CD14-positive monocyte (primary cell): ENCODE results near the gene AGAP1. TPM values are rescaled to one million over a fixed set of nuclear protein-coding genes. Genes with fewer than 3 reads are reported as not detected.

Source experiments
- DNase-seq, 3 donors: peaks; one replicate each; pipeline ENCODE4 v3.0.0-alpha.2; 2011 to 2022
- H2AFZ ChIP-seq: 2 replicates; pipeline ENCODE4 v1.6.0; 2012; ENCODE audit warnings: mild to moderate bottlenecking, low read depth, low read length, inconsistent platforms; ENCODE audit not compliant: insufficient read depth, poor library complexity, severe bottlenecking
- H3K27ac ChIP-seq, 2 donors: 1 replicate in 1 of 2; 2 replicates in 1 of 2; pipeline ENCODE4 v1.5.1; 2012 to 2013; ENCODE audit warnings: low read length in 2 of 2, control low read depth in 1 of 2, inconsistent platforms in 1 of 2, low read depth in 1 of 2, mild to moderate bottlenecking in 1 of 2
- H3K27me3 ChIP-seq, 2 donors: one replicate each; pipeline versions ENCODE4 v1.6.0 to v1.6.1; 2011 to 2013; ENCODE audit warnings: low read length in 2 of 2; ENCODE audit not compliant: control insufficient read depth in 2 of 2, insufficient read depth in 2 of 2
- H3K36me3 ChIP-seq, 2 donors: replicated peaks in 1 of 2; 1 replicate in 1 of 2; 2 replicates in 1 of 2; pipeline versions ENCODE4 v1.5.1 to v1.6.1; 2012 to 2013; ENCODE audit warnings: low read length in 2 of 2, control low read depth in 1 of 2, inconsistent platforms in 1 of 2, mild to moderate bottlenecking in 1 of 2; ENCODE audit not compliant: insufficient read depth in 2 of 2, control insufficient read depth in 1 of 2
- H3K4me1 ChIP-seq, 2 donors: 1 replicate in 1 of 2; 2 replicates in 1 of 2; pipeline versions ENCODE4 v1.5.1 to v1.6.1; 2012 to 2013; ENCODE audit warnings: low read length in 2 of 2, control low read depth in 1 of 2, inconsistent platforms in 1 of 2, mild to moderate bottlenecking in 1 of 2, moderate library complexity in 1 of 2; ENCODE audit not compliant: insufficient read depth in 2 of 2, control insufficient read depth in 1 of 2
- H3K4me2 ChIP-seq: replicated peaks from 2 replicates; pipeline ENCODE3; 2012; ENCODE audit warnings: low read length, moderate library complexity, mild to moderate bottlenecking; ENCODE audit not compliant: poor library complexity, severe bottlenecking; ENCODE audit errors: extremely low read depth
- H3K4me3 ChIP-seq, 3 experiments: fragments of 200-600 bp in 1 of 3; sonication (generic) in 1 of 3; replicated peaks in 1 of 3; 1 replicate in 2 of 3; 2 replicates in 1 of 3; pipeline ENCODE4 v1.5.1; 2011 to 2013; ENCODE audit warnings: low read length in 3 of 3, mild to moderate bottlenecking in 3 of 3, control low read depth in 2 of 3, low read depth in 2 of 3, inconsistent platforms in 1 of 3, moderate library complexity in 1 of 3
- H3K79me2 ChIP-seq: 2 replicates; pipeline ENCODE4 v1.6.0; 2012; ENCODE audit warnings: mild to moderate bottlenecking, control low read depth, inconsistent platforms, low read length, moderate library complexity; ENCODE audit not compliant: insufficient read depth
- H3K9ac ChIP-seq: 2 replicates; pipeline ENCODE4 v1.6.0; 2017; ENCODE audit warnings: low read length, mild to moderate bottlenecking; ENCODE audit not compliant: insufficient read depth, poor library complexity, severe bottlenecking
- H3K9me3 ChIP-seq, 2 donors: replicated peaks in 1 of 2; 1 replicate in 1 of 2; 2 replicates in 1 of 2; pipeline versions ENCODE4 v1.5.1 to v1.6.1; 2012 to 2013; ENCODE audit warnings: low read length in 2 of 2, control low read depth in 1 of 2; ENCODE audit not compliant: control insufficient read depth in 1 of 2, insufficient read depth in 1 of 2
- H4K20me1 ChIP-seq: 2 replicates; pipeline ENCODE4 v1.6.0; 2012; ENCODE audit warnings: mild to moderate bottlenecking, low read length, control low read depth, moderate library complexity; ENCODE audit not compliant: insufficient read depth
- H3K27ac Mint-ChIP-seq, 7 donors: one replicate each; pipeline ENCODE4 v1.8.0; 2020; ENCODE audit warnings: mild to moderate bottlenecking in 7 of 7, mixed read lengths in 7 of 7, moderate library complexity in 6 of 7, inconsistent platforms in 2 of 7
- H3K27me3 Mint-ChIP-seq, 3 donors: one replicate each; pipeline ENCODE4 v1.8.0; 2021 to 2022; ENCODE audit warnings: low read depth in 3 of 3, mild to moderate bottlenecking in 3 of 3, mixed read lengths in 3 of 3, moderate library complexity in 3 of 3, inconsistent platforms in 1 of 3
- H3K36me3 Mint-ChIP-seq, 2 donors: one replicate each; pipeline ENCODE4 v1.8.0; 2020; ENCODE audit warnings: mixed read lengths in 2 of 2, inconsistent platforms in 1 of 2, mild to moderate bottlenecking in 1 of 2
- H3K4me1 Mint-ChIP-seq: one replicate; pipeline ENCODE4 v1.8.0; 2020; ENCODE audit warnings: mild to moderate bottlenecking, mixed read lengths
- H3K4me3 Mint-ChIP-seq, 2 donors: one replicate each; pipeline ENCODE4 v1.8.0; 2020; ENCODE audit warnings: mild to moderate bottlenecking in 2 of 2, mixed read lengths in 2 of 2, moderate library complexity in 1 of 2
- H3K9me3 Mint-ChIP-seq, 7 donors: one replicate each; pipeline ENCODE4 v1.8.0; 2020 to 2022; ENCODE audit warnings: mixed read lengths in 7 of 7, mild to moderate bottlenecking in 6 of 7, moderate library complexity in 6 of 7, inconsistent platforms in 2 of 7
- CTCF ChIP-seq: fragments of 200-600 bp; IDR thresholded peaks from one replicate; pipeline ENCODE4 v1.8.0; 2022; ENCODE audit warnings: antibody characterized with exemption, mild to moderate bottlenecking
- WGBS: methylation state at CpG from one replicate; pipeline ENCODE4 v1.1.5; 2013; ENCODE audit warnings: missing lambda C conversion rate; ENCODE audit not compliant: insufficient coverage; 5-methylcytosine and 5-hydroxymethylcytosine counted together
- intact Hi-C, 2 donors: fragments of 100-400 bp; cut with micrococcal nuclease; formaldehyde crosslinking; loops; one replicate each; pipeline versions ENCODE4 v1.15.0 to v1.15.1; 2023
- polyA plus RNA-seq, 3 donors: library from polyadenylated mRNA; depleted of rRNA in 1 of 3; unstranded in 2 of 3; stranded (reverse) in 1 of 3; fragments of 300-500 nt in 2 of 3; fragments of >200 nt in 1 of 3; fragmentation: Illumina TruSeq in 2 of 3; gene quantifications; 1 replicate in 2 of 3; 2 replicates in 1 of 3; pipeline ENCODE4 v1.2.3, GENCODE V29; 2012 to 2021

Gene AGAP1
- polyA plus RNA-seq, 3 donors = 0.12 TPM; not detected in 2

- Histone ChIP-seq H3K4me3 (no peak overlapping the region), H3K79me2 (no peaks in the 10 kb centered on the region), H3K4me1 (no peaks in the 10 kb centered on the region), H3K9me3 (no peaks in the 10 kb centered on the region), H3K36me3 (no peaks in the 10 kb centered on the region), H4K20me1 (no peaks in the 10 kb centered on the region), H3K27me3 (no peaks in the 10 kb centered on the region), H3K27ac (no peak overlapping the region), H3K9ac (no peak overlapping the region), H2AFZ (no peak overlapping the region), H3K4me2 (no peak overlapping the region)
- no peak overlapping the region for H3K4me3 Mint-ChIP-seq
- peaks cover 0 to 4% (median 2%) of the 10 kb centered on the region in 3 donors for H3K27me3 Mint-ChIP-seq
- intact Hi-C loops = no loop called here
- 100% methylated on average over 3 of the region's 6 CpGs for WGBS
- H3K4me1 Mint-ChIP-seq = no peaks in the 10 kb centered on the region
- H3K9me3 Mint-ChIP-seq = peaks cover 0 to 3% (median 0%) of the 10 kb centered on the region in 7 donors
- no peak for DNase-seq
- no peak overlapping the region for H3K27ac Mint-ChIP-seq
- H3K36me3 Mint-ChIP-seq = no peaks in the 10 kb centered on the region
- no peak for TF ChIP-seq CTCF
Measured at GRCh38 chr2:236130349-236130998, 636.6 kb downstream of the AGAP1 start.

- 90% methylated on average over 6 of the region's 10 CpGs for WGBS
- H3K27me3 Mint-ChIP-seq = peaks cover under 1 to 4% (median 2%) of the 10 kb centered on the region in 3 donors
- H3K79me2 ChIP-seq = no peaks in the 10 kb centered on the region
- peaks cover 0 to 3% (median 0%) of the 10 kb centered on the region in 7 donors for H3K9me3 Mint-ChIP-seq
- H2AFZ ChIP-seq = no peak overlapping the region
- H4K20me1 ChIP-seq = no peaks in the 10 kb centered on the region
- no peaks in the 10 kb centered on the region for H3K27me3 ChIP-seq
- no peak for TF ChIP-seq CTCF
- intact Hi-C loops = no loop called here
- no peak overlapping the region for H3K9ac ChIP-seq
- no peaks in the 10 kb centered on the region for H3K4me1 Mint-ChIP-seq
- no peak overlapping the region for H3K27ac Mint-ChIP-seq
- DNase-seq = no peak
- H3K9me3 ChIP-seq = no peaks in the 10 kb centered on the region
- H3K4me3 ChIP-seq = no peak overlapping the region
- H3K36me3 ChIP-seq = no peaks in the 10 kb centered on the region
- H3K27ac ChIP-seq = no peak overlapping the region
- no peaks in the 10 kb centered on the region for H3K36me3 Mint-ChIP-seq
- no peak overlapping the region for H3K4me3 Mint-ChIP-seq
- H3K4me2 ChIP-seq = no peak overlapping the region
- no peaks in the 10 kb centered on the region for H3K4me1 ChIP-seq
Measured at GRCh38 chr2:236131073-236131692, 637.3 kb downstream of the AGAP1 start.
